ENCODE measurements around the gene ZDHHC14. TPM values are rescaled to one million over a fixed set of nuclear protein-coding genes. Genes with fewer than 3 reads are reported as not detected.
"Not testable (repeated sequence)": the region's sequence is repeated elsewhere in the genome, so short reads cannot be mapped to it uniquely, and the experiment has no call there.

ZDHHC14 gene
- polyA plus RNA-seq, 2 of the 4 experiments (the other 2 are of a cell fraction): 2.2 to 2.8 TPM

DNA sequence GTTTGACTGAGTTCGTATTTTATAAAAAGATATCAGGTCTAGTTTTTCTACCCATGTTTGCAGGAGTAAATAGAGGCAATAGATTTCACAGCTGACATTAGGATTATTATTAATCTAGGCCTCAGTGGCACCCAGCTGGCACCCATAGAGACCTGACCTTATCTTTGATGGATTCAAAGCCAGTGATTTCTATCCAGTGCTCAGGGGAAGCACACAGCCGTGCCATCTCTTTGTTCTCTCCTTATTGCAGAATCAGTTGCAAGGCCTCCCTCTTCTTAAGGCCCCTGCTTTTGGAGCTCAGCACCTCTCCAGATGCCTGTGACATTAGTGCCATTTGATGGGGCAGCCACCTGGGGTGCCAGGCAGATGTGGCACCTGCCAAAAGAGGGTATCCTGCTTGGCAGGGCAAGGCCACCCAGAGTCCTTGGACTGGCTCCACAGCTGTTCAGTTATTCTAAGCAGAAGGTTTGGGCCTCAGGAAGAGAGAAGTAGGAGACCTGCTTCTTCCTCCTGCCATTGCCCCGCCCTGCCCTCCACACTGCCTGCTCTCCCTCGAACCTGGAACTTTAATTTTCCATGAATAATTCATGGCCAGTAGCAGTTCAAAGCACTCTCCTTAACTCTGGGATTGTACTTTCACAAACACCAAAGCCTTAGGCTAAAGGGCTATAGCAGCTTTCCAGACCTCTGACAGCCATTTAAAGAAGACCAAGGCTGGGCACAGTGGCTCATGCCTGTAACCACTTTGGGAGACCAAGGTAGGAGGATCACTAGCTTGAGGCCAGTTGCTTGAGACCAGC, 206.3 kb downstream of the ZDHHC14 start:
- no peak overlapping the region for H3K4me2 ChIP-seq
- POLR2A ChIA-PET: no interaction called here
- CTCF ChIA-PET: interaction anchor here (0.9 to 1.8 kb wide), 4 partner anchors 9 to 72 kb away, joined by 3 to 5 read pairs (median 3); no protein-coding TSS in a partner anchor
- DNase-seq (ENCODE audit: low read depth in 1 of 2, low spot score in 1 of 2) (no peak), FAIRE-seq (no peak), ATAC-seq (no peak)
- 69% methylated on average over 4 of the region's 4 CpGs for WGBS (ENCODE audit: missing lambda C conversion rate)
- no peak overlapping the region for H3K27ac ChIP-seq
- H3K4me1 ChIP-seq: no peaks in the 10 kb centered on the region
- TF ChIP-seq NFE2L2 (conservative IDR thresholded peaks at IDR 0.05; ENCODE audit: low read length) (no peak), JUNB (IDR thresholded peaks at IDR 0.05) (no peak), JUN (IDR thresholded peaks at IDR 0.05) (no peak)
- TF ChIP-seq, protein P1, sequence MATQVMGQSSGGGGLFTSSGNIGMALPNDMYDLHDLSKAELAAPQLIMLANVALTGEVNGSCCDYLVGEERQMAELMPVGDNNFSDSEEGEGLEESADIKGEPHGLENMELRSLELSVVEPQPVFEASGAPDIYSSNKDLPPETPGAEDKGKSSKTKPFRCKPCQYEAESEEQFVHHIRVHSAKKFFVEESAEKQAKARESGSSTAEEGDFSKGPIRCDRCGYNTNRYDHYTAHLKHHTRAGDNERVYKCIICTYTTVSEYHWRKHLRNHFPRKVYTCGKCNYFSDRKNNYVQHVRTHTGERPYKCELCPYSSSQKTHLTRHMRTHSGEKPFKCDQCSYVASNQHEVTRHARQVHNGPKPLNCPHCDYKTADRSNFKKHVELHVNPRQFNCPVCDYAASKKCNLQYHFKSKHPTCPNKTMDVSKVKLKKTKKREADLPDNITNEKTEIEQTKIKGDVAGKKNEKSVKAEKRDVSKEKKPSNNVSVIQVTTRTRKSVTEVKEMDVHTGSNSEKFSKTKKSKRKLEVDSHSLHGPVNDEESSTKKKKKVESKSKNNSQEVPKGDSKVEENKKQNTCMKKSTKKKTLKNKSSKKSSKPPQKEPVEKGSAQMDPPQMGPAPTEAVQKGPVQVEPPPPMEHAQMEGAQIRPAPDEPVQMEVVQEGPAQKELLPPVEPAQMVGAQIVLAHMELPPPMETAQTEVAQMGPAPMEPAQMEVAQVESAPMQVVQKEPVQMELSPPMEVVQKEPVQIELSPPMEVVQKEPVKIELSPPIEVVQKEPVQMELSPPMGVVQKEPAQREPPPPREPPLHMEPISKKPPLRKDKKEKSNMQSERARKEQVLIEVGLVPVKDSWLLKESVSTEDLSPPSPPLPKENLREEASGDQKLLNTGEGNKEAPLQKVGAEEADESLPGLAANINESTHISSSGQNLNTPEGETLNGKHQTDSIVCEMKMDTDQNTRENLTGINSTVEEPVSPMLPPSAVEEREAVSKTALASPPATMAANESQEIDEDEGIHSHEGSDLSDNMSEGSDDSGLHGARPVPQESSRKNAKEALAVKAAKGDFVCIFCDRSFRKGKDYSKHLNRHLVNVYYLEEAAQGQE (IDR thresholded peaks at IDR 0.05): no peak
- peaks cover 12% of the 10 kb centered on the region; the same call in 2 of the 3 replicates for H3K9me3 ChIP-seq
- H3K4me3 ChIP-seq: no peak overlapping the region

DNA sequence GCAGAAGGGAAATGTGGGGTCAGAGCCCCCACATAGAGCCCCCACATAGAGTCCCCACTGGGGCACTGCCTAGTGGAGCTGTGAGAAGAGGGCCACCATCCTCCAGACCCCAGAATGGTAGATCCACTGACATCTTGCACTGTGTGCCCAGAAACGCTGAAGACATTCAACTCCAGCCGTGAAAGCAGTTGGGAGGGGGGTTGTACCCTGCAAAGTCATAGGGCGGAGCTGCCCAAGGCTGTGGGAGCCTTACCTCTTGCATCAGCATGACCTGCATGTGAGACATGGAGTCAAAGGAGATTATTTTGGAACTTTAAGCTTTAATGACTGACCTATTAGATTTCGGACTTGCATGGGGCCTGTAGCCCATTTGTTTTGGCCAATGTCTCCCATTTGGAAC, 209.7 kb downstream of the ZDHHC14 start:
- POLR2A ChIA-PET; H3K4me3 ChIP-seq; DNase-seq (ENCODE audit: low read depth in 1 of 2, low spot score in 1 of 2); H3K27ac ChIP-seq; FAIRE-seq; H3K4me2 ChIP-seq; H3K4me1 ChIP-seq; ATAC-seq; CTCF ChIA-PET: not testable (repeated sequence)
- H3K9me3 ChIP-seq: peaks cover 12% of the 10 kb centered on the region; the same call in 2 of the 3 replicates
- 61% methylated on average over 4 of the region's 4 CpGs for WGBS (ENCODE audit: missing lambda C conversion rate)

DNA sequence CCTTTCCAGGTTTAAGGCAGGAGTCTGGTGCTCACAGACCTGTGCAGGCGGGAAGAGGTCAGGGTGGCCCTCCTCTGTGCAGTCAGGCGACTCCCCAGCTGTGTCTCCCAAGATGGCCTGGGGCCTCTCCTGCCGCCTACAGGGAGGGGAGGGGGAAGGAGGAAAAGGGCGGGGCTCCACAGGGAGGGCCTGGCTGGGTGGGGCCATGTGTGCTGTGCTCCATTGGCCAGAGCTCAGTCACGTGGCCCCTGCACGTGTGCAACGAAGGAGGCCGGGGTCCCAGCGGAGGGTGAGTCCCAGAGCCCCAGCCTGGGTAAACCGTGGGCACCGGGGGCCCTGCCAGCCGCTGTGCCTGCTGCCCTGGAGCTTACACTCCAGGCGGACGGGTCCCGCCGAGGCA, 211.6 kb downstream of the ZDHHC14 start:
- Histone ChIP-seq H3K27ac (no peak overlapping the region), H3K4me2 (no peak overlapping the region), H3K4me3 (no peak overlapping the region), H3K9me3 (peaks cover 12% of the 10 kb centered on the region; the same call in 2 of the 3 replicates), H3K4me1 (no peaks in the 10 kb centered on the region)
- no peak for DNase-seq (ENCODE audit: low read depth in 1 of 2, low spot score in 1 of 2)
- TF ChIP-seq CBX2 (IDR thresholded peaks at IDR 0.05; ENCODE audit: borderline replicate concordance, low read depth) (no peak), CEBPB (IDR thresholded peaks at IDR 0.05) (no peak), RAD21 (conservative IDR thresholded peaks at IDR 0.05 in 1 of 2, IDR thresholded peaks at IDR 0.05 in 1 of 2) (no peak), FOSL2 (IDR thresholded peaks at IDR 0.05) (no peak), FOSL2 (CRISPR knock-in tag; IDR thresholded peaks at IDR 0.05) (no peak), KDM5A (IDR thresholded peaks at IDR 0.05) (no peak), CHD2 (IDR thresholded peaks at IDR 0.05; ENCODE audit: low read length, partially characterized antibody) (no peak), NFE2L2 (conservative IDR thresholded peaks at IDR 0.05; ENCODE audit: low read length) (no peak), MAFK (IDR thresholded peaks at IDR 0.05; ENCODE audit: partially characterized antibody) (no peak)
- no peak for FAIRE-seq
- POLR2A ChIA-PET: no interaction called here
- CTCF ChIA-PET: no interaction called here
- ATAC-seq: no peak
- WGBS (ENCODE audit: missing lambda C conversion rate): 90% methylated on average over 14 of the region's 16 CpGs

DNA sequence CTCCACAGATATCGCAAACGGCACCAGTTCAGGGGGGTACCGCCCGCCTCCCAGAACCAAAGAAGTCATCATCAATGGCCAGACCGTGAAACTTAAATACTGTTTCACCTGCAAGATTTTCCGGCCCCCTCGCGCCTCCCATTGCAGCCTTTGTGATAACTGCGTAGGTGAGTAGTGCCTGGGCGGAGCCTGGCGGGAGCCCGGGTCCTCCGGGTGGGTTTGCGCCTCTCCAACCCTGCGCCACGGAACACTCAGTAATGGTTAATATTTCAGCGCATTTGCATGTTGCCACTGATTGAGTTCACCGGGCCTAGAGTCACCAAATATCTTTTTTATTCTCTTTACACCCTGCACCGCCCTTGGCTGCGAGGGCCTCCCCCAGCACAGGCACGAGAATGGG, 212.0 kb downstream of the ZDHHC14 start:
- H3K4me1 ChIP-seq: no peaks in the 10 kb centered on the region
- no peak for FAIRE-seq
- WGBS (ENCODE audit: missing lambda C conversion rate): 98% methylated on average over 17 of the region's 21 CpGs
- ChIA-PET POLR2A (no interaction called here), CTCF (interaction anchor here (1.2 to 1.6 kb wide), 3 partner anchors 9 to 278 kb away, joined by 3 to 6 read pairs (median 3); no protein-coding TSS in a partner anchor)
- H3K9me3 ChIP-seq: peaks cover 12% of the 10 kb centered on the region; the same call in 2 of the 3 replicates
- H3K4me2 ChIP-seq: no peak overlapping the region
- no peak for DNase-seq (ENCODE audit: low read depth in 1 of 2, low spot score in 1 of 2)
- ATAC-seq: no peak
- no peak overlapping the region for H3K27ac ChIP-seq
- H3K4me3 ChIP-seq: no peak overlapping the region
- no peak for TF ChIP-seq JUN (IDR thresholded peaks at IDR 0.05)
- TF ChIP-seq, protein P2, sequence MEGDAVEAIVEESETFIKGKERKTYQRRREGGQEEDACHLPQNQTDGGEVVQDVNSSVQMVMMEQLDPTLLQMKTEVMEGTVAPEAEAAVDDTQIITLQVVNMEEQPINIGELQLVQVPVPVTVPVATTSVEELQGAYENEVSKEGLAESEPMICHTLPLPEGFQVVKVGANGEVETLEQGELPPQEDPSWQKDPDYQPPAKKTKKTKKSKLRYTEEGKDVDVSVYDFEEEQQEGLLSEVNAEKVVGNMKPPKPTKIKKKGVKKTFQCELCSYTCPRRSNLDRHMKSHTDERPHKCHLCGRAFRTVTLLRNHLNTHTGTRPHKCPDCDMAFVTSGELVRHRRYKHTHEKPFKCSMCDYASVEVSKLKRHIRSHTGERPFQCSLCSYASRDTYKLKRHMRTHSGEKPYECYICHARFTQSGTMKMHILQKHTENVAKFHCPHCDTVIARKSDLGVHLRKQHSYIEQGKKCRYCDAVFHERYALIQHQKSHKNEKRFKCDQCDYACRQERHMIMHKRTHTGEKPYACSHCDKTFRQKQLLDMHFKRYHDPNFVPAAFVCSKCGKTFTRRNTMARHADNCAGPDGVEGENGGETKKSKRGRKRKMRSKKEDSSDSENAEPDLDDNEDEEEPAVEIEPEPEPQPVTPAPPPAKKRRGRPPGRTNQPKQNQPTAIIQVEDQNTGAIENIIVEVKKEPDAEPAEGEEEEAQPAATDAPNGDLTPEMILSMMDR (IDR thresholded peaks at IDR 0.05): no peak
- TF ChIP-seq GATA3 (IDR thresholded peaks at IDR 0.05; ENCODE audit: borderline replicate concordance): no peak
- no peak for TF ChIP-seq POLR2A (IDR thresholded peaks at IDR 0.05; ENCODE audit: low read length)
- TF ChIP-seq PHF8 (IDR thresholded peaks at IDR 0.05; ENCODE audit: borderline replicate concordance, low read depth): no peak
- TF ChIP-seq SREBF2 (IDR thresholded peaks at IDR 0.05): no peak
- no peak for TF ChIP-seq BHLHE40 (IDR thresholded peaks at IDR 0.05; ENCODE audit: low read depth, low read length)
- no peak for TF ChIP-seq FOSB (CRISPR knock-in tag; IDR thresholded peaks at IDR 0.05)
- no peak for TF ChIP-seq ZNF302 (CRISPR knock-in tag; IDR thresholded peaks at IDR 0.05)
- no peak for TF ChIP-seq HOXB13 (CRISPR knock-in tag; IDR thresholded peaks at IDR 0.05; ENCODE audit: low read depth)
- no peak for TF ChIP-seq MAZ (IDR thresholded peaks at IDR 0.05; ENCODE audit: borderline replicate concordance, low read depth, low read length)
- TF ChIP-seq, protein P3, sequence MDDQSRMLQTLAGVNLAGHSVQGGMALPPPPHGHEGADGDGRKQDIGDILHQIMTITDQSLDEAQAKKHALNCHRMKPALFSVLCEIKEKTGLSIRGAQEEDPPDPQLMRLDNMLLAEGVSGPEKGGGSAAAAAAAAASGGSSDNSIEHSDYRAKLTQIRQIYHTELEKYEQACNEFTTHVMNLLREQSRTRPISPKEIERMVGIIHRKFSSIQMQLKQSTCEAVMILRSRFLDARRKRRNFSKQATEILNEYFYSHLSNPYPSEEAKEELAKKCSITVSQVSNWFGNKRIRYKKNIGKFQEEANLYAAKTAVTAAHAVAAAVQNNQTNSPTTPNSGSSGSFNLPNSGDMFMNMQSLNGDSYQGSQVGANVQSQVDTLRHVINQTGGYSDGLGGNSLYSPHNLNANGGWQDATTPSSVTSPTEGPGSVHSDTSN (IDR thresholded peaks at IDR 0.05): no peak

Measured in A549 (cell line).